Stimulated activated CD8-positive, alpha-beta memory T cell treated with anti-CD3 and anti-CD28 coated beads, Interleukin-4, amount 100 ng/mL, for 1 hour (primary cell): ENCODE data around the gene ABHD17B.
"Not testable (repeated sequence)": the region's sequence is repeated elsewhere in the genome, so short reads cannot be mapped to it uniquely, and the experiment has no call there.

ENCODE experiments used
- DNase-seq, 2 donors: peaks; one replicate each; pipeline ENCODE4 v3.0.0-alpha.2; 2020; ENCODE audit warnings: low read depth in 2 of 2, low spot score in 1 of 2

Gene ABHD17B

DNA sequence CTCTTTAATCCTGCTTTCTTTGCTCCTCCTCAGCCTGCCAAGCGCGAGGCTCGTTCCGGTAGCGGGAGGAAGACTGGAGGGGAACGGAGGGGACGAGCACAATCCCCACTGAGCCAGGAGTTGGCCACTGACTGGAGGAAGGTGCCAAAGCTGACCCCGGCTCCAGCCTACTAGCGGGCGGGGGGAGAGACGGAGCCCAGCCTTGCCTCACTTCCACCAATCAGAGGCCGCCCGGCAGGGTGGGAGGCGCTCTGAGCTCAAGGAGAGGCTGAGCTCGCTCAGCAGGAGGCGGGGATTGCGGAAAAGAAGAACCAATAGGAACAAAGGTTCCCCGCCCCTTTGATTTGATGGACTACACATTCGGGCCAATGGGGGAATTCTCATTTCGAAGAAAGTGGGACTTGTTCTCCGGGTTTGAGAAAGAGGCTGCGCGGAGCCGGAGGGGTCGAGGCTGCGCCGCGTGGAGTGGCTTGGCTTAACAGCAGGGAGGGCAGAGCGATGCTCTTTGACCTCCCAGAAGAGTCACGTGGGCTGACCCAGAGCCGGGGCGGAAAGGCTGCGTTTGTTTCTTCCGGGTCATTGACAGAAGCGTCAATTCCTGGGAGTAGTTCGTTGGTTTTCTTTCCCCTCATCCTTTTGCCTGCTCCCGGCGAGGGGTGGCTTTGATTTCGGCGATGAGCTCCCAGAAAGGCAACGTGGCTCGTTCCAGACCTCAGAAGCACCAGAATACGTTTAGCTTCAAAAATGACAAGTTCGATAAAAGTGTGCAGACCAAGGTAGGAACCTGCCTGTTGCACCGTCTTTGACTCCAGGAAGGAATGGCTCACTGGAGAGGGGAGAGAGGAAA is at the start of gene ABHD17B, which contains the start of gene C9orf85:
Gene ABHD17B (minus strand): TSS at position 133 of the 847 bp plus-strand sequence. CDS start 36,113 bp downstream, outside the sequence.
Gene C9orf85 (plus strand): TSS at position 579 of the 847 bp plus-strand sequence. CDS start 96 bp downstream, at position 675.
- peak; percentile 86 to 93 for DNase-seq

DNA sequence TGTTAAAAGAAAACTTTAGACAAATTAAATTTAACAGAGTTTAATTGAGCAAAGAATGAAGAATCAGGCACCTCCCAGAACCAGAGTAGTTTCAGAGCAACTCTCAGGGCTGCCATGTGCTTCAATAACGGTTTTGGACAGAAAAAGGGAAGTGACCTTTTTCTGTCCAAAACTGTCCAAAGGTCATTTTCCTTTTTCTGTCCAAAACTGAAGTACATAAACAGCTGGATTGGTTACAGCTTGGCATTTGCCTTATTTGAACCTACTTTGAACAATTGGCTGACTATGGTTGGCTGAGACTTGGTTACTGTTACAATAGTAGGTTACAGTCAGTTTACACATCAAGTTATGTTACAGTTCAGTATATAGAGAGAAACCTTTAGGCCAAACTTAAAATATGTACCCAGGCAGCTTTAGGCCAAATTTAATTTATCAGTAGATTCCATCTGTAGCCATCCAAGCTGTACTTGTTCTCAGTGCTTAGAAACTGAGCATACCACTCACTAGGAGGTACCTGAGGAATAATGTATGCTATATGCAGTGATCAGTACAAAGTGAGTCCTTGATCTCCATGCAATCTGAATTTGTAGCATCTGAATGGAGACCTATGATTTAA is 44.4 kb upstream of the ABHD17B start:
- no peak for DNase-seq

DNA sequence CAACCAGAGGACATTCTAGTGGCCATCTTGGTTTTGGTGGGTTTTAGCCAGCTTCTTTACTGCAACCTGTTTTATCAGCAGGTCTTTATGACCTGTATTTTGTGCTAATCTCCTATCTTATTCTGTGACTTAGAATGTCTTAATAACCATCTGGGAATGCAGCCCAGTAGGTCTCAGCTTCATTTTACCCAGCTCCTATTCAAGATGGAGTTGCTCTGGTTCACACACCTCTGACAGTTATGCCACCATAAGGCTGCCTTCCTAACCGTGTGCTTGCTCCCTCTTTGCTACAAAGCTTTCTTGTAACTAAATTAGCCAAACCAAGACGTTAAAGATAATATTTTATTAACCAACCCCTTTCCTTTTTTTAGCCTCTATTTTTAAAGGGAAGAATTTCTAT is 43.7 kb upstream of the ABHD17B start:
- DNase-seq, result not testable (repeated sequence)

DNA sequence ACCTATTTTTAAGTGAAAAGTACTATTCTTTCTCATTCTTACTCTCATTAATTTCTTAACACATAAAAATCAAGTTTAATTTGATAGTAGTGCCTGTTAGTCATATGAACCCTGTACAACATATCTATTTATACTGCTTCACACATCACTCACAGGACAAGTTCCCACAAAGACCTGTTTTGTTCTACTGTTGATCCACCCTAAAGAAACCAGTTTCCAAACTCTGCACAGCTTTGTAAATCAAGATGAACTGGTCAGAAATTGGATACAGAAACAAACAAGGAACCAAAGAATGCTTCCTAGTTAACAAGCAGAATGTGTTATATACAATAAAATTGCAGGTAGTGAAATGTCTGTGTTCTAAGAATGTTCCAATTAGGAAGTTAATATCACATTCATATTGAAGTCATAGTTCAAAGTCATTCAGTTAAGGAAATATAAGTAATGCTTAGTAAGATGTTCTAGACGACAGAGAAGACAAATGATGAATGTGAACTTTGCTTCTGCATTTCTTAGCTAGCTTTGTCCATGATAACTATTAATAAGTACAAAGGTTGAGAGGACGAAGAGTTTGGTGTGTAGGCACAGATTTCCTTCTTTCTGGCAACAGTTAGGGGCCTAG is 33.9 kb upstream of the ABHD17B start:
- no peak for DNase-seq

DNA sequence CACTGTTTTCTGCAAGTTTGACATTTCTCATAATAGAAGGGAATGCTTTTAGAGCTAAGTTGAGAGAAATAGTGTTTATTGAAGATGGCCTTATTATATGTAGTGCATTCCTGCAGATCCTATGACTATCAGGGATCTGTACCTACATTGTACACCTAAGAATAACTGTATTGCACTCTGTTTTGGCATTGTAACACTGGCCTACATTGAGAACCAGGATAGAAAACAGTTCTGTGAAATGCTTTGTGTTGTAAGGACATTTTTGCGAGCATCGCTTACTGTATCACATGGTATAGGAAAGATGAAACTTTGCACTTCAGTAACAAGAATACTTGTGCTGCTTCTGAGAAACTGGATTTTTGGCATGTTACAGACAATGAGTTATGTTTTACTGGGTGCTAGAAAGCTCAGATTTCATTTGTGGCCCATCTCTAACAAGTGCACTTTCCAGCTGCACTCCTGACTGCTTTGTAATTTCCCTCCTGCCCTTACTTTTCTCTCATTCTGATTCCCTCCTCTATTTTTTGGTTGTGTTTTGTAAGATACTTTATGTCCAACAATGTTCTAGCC is 31.1 kb upstream of the ABHD17B start:
- no peak for DNase-seq

DNA sequence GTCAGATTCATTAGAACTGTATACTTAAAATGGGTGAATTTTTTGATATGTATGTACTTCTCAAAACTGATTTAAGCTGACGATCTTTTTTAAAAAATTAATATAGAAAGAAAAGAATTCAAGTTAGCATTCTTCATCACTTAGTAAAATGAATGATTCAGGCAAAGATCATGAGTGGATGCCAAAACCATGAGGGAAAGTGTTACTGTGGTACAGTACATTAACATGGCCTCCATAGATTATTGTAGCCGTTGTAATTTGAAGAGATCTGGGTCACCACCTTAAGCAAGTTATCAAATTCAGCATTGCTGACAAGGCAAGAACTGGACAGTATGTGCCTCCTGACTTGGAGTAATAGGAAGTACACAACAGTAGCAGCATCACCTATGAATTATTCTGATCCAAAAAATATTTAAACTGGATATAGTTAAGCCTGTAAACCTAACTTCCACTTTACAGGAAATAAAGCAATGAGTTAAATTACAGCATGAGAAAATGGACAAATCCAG is 30.1 kb upstream of the ABHD17B start:
- DNase-seq, result no peak

DNA sequence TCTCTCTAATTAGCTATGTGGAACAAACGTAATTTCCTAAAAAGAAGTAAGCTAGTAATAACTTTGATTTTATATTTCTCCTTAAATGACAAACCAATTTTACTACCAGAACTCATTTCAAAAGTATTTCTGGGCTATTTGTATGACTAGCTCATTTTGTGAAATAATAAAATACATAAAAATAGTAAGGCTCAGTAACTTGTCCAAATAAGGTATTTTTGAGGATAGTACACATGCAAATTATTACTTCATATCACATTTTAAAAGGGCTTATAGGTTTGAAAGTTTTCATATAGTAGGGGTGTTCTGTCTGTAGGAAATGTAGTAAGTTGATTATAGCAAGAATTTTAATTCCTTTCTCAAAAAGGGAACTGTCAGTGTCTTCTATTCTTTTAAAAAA is 26.9 kb upstream of the ABHD17B start:
- no peak for DNase-seq

DNA sequence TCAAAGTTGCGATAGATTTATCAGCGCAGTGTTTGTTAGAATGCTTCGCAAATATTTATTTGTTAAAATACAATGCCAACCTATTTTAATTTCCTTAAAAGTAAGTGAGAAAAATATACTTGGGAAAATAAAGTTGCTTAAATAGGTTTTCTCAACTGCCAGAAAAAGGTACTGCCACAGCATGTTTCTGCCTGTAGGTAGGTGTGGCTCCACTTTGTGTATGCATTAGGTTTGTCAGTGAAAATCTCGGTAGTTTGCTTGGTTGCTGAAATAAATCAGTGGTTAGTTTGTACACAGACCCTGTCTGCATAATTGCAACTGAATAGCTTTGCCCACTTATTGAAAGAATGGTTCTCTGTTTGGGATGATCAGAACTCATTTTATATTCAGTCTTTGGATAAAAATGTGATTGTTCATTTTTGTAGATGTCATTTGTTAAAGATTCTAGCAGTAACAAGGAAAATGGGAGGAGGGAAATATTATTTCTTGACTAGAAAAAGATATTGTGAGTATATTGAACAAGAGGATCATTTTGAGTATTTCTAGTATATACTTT is 26.2 kb upstream of the ABHD17B start:
- no peak for DNase-seq

DNA sequence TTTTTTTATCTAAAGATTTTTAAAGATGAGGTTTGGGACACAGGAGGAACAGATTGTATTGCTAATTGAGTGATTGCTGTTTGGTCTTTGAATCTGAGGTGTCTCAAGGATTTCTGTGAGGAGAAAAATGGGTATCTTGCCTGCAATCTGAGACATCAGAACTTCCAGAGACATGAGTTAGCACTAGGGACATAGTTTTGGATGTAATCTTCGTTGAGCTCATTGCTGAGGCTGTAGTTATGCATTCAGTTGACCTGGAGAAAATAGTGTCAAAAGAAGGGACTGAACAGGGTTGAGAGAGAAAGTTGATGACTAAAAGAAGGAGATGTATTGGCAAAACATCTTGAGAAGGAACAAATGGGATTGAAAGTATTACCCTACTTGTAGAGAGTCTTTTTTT is 25.1 kb upstream of the ABHD17B start:
- DNase-seq, result no peak

DNA sequence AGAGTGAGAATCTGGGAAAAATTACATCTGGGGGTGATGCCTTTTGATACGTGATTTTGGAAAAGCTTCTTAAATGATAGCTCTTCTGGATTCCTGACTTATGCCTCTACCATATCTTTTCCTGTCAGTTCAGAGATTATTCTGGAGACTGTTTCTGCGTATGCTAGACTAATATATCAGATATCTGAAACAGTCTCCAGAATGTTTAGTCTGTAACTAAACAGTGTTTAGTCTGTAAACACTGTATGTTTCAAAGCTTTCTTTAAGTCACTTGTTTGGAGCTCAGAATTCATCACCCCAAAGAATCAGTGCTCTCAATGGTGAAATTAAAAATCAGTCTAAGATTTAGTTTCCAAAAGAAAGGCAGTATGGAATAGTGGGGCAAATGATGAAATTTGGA is 20.2 kb upstream of the ABHD17B start:
- no peak for DNase-seq

DNA sequence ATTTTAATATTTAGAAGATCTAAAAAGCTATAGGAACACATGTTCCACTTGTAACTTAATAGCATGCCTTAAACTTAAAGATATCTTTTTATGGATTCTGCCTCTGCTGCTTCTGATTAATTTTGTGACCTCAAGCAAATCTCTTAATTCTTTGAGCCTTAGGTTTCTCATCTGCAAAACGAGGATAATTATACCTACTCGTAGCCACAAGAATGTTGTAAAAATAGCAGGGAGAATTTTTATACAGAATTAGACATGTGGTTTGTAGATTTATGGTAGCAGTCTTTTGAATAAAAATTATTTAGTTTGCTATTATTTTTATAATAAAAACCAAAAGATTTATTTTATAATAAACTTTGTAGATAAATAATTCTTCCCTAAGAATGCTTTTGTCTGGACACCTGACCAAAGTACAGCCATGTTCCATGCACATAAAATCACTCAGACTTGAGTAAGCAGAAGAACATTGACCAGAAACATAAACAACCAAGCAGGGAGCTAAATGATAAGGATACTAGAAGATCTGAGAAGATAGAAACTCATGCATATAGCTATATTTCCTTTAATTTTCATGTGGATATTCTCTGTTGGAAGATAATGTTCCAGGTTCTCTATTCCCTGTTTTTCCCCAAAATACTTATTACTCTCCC is 18.9 kb upstream of the ABHD17B start:
- no peak for DNase-seq

DNA sequence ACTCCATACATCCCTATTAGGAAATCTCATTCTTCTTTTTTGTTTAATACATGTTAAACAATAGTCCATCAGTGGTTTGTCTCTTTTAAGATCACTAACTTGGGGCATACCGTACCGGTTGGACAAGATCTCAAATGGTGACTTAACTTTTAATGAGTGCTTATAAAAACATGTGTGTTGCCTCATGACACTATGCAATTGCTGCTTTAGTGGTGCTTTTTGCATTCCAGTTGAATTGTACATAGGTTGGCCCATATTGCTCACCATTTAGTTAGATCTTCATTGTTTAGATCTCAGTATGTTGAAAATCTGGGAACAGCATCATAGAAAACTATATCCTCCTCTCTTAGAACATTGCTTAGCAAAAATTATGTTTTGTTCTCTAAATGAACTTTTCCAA is 18.2 kb upstream of the ABHD17B start:
- no peak for DNase-seq

DNA sequence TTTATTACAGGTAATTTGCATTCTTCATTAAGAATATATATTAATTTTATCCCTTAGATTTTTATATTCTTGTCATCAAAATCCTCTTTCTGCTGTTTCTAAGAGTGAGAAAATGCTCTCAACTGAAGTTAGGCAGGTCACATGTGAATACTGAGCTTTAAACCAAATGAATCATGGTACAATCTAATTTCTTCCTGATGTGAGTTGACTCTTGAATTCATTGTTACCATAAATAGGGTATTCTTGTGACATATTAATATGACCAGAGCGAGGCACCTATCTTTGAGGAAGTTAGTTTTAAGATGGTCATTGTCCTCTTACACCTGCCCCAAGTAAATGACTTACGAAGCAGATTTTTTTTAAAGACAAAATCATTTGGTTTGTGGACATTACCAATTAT is 17.8 kb upstream of the ABHD17B start:
- DNase-seq, result no peak

DNA sequence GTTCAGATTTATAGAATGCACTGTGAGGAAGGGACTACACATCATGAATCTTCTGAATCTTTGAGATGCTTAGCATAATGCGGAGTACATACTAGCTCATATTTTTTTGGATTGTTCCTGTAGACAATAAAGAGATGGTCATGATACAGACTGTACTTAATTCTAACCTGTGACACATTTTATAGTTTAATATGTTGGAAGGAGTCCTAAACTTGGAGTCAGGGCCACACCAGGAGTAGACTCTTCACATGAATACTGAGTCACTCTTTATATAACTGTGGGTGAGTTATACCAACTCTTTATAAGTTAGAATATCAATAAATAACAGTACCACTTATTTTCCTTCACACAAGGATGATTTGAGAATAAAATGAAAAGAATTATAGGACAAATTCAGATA is 17.4 kb upstream of the ABHD17B start:
- DNase-seq, result no peak

DNA sequence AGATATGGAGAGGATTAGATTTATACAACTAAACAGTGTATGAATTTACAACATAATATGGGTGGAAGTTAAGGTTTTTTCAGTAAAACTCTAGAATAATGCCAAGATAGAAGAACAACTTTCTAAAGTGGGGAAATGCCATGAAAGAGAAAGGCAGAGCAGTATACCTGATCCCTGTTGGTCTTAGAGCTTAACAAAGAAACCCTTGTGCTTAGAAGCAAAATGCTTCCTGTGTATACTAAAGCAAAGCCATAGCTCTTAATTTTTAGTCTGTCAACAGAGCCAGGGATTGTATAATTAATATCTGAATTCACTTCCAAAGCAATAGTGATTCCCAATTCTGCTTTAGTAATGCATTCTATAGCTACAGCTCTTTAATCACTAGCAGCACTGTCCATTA is 14.8 kb upstream of the ABHD17B start:
- no peak for DNase-seq

DNA sequence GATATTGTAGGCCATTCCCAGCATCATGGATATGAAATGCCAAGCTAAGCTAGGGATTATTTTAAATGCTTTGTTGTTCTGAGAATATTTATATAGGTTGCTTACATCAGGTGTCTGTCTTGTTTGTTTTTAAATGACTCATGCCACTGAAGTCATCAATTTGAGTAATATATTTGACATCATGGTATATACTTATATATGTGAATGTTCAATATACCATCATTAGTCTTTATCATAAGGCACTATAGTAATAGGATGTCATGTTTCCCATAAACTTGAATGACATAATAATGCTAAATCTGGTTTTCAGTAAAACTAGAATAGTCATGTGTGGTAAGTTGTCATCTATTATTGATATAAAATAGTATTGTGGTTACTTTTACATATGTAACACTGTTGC is 13.6 kb upstream of the ABHD17B start:
- no peak for DNase-seq

DNA sequence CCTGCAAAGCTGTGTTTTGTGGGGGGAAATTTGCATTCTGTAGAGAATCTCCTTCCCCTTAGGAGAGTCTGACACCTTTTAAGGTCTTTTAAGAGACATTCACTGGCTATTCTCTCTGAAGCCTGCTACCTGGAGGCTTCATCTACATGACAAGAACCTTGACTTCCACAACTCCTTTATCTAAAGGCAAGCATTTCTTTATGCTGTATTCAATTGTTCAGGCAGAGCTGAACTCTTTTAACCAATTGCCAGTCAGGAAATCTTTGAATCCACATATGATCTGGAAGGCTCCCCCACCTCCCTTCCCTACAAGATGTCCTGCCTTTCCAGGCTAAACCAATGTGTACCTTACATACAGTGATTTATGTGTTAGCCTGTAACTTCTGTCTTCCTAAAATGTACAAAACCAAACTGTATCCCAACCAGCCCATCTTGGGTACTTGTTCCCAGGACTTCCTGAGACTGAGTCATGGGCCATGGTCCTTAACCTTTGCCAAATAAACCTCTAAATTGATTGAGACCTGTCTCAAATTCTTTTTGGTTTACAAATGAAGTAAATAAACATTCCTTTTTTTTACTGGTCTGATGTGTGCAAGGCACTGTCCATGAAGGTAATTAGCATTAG is 10.3 kb upstream of the ABHD17B start:
- no peak for DNase-seq

DNA sequence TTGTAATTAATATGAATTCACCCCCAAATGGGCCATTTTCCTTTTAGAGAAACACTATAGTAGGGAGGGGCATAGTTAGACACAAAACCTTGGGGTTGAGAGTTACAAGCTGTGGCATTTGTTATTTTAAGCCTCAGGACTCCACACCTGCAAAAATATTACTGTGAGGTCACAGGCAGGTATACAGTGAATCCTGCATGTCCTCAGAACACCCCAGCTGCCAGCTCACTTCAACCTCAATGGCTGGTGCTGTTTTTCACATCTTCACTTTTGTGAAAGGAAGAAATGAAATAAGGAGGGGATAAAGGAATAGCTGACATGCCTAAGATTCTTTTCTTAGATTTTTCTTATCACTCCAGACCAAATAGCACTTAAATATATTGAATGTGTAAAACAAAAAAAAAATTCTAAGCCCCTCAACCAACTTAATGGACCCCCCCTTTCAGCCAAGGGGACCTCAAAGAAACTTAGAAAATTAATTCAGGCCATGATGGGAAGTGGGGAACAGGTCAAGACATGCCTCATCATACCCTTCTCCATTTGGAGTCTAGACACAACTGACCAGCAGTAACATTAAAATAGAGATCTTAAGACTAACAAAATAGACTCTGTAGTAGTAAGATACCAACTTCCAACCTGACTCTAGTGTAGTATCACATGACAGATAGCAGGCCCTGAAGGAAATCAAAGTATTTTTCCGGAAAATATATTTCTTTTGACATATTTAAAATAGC is 9.6 kb upstream of the ABHD17B start:
- DNase-seq, result no peak

DNA sequence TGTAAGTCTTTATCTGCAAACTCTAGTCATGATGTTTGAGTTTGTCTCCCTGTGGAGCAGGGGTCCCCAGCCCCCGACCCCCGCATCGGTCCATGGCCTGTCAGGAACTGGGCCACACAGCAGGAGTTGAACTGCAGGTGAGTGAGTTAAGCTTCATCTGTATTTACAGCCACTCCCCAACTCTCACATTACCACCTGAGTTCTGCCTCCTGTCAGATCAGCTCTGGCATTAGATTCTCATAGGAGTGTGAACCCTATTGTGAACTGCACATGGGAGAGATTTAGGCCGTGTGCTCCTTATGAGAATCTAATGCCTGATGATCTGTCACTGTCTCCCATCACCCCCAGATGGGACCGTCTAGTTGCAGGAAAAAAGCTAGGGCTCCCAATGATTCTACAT is 7.4 kb upstream of the ABHD17B start:
- DNase-seq, result no peak
